Activated CD8-positive, alpha-beta memory T cell treated with anti-CD3 and anti-CD28 coated beads for 1 hour (primary cell): ENCODE results near the gene NKAIN4.

ENCODE experiments used
- DNase-seq, 2 donors: peaks; one replicate each; pipeline ENCODE4 v3.0.0-alpha.2; 2020; ENCODE audit warnings: low read depth in 1 of 2; ENCODE audit errors: extremely low read depth in 1 of 2

Gene NKAIN4

DNA sequence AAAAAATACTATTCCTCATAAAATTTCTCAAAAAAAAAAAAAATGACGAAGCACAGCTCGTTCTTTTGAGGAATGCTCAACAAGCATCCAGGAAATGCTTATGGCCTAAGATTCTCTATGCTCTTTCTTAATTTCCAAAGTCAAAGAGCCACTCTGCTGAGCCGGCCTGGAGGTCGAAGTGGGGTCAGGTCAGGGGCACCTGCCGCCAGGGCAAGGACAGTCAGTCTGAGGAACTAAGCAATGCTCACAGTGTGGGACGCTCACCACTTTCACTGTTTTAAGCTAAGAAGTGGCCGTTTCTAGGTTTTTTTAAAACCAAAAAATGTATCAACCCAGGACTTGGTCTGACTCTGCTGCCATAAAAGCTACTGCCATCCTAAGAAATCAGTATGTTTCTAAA, 55.7 kb downstream of the NKAIN4 start:
- no peak for DNase-seq

DNA sequence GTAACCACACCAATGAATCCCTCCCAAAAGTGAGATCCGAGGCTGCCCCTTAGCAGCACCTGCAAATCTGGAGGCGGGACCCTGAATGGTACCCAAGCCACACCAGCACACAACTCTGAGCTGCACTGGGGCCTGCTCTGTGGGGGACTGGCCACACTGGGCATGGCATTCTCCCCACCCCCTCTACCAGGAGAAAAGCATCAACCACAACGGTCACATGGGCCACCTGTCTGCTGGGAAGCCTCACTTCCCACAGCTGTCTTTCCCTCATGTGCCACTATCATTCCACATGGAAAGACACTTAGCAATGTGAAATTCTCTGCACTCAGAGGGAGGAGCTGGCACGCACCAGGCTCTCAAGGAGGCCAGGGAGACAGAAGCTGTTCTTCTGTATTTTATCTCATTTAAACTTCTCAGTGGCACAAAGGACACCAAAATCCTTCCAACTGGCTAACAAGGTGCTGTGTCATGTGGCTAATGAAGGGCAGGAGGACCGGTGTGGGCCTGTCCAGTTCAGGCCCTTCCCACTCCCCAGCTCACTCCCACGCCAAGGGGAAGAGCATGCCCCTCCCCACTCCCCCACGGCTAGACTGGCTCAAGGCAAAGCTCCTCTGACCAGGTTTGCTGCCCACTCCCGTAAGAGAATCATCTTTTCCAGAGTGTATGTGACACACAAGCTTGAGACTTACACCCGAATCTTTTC, 57.3 kb downstream of the NKAIN4 start:
- DNase-seq, result no peak

DNA sequence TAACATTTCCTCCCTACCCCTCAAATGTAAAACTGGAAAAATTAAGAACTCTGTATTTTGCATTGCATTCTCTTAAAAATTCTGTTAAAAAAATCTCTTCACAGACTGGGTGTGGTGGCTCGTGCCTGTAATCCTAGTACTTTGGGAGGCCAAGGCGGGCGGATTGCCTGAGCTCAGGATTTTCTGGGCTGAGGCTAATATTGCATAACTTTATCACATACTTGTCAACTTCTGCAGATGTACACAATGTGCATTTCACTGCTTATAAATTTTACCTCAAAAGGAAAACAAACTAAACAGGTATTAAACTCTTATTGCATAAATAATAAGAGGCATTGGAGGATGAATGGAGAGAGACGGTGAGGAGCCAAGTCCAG, 59.5 kb downstream of the NKAIN4 start:
- DNase-seq, result no peak

DNA sequence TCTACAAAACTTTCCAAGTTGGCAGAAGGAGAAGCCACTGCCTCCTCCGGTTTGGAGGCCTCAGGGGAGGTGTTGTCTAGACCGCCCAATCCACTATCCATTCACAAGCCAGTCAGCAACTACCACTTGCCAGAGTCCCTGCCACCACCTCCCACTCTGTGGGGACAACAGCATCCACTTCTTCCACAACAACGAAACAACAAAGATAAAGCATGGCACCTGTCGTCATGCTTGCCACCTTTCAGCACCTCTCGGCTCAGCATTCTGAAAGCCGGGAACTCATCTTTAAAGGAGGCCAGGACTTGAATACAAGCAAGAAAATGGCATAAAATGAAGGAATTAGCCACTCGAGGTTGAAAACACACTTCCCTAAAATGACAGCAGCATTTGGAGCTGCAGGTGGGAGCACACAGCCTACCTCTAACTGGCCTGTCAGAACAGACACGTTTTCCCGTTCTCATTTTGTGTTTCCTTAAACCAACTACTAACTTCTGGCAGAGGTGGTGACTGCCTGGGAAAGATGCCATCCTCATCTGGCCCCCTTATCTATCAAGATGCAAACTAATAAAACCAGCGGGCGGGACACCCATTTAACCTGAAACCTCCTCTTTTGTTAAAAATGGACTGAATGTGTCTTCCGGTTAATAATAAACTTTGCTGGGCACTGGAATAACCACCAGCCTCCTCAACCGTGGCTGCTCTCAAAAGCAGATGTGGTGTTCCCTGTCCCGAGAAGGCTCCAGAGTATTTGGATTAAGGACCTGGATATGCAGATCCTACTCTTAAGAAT, 60.1 kb downstream of the NKAIN4 start:
- no peak for DNase-seq

DNA sequence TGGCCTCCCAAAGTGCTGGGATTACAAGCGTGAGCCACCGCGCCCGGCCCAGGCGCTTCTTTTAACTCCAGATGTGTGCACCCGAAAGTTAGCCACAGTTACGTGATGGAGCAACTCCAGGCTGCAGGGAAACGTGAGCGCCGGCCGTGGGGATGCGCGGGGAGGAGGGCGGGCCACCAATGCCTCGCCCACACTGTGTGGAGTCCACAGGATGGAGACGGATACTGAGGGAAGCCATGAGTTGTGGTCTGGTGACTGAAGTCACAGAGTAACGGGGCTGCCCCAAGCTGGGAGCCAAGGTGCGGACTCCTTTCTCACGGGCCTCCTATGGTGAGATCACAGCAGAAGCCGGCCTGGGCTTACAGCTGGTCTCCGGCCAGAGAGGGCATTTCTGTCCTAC, 61.5 kb downstream of the NKAIN4 start:
- no peak for DNase-seq

DNA sequence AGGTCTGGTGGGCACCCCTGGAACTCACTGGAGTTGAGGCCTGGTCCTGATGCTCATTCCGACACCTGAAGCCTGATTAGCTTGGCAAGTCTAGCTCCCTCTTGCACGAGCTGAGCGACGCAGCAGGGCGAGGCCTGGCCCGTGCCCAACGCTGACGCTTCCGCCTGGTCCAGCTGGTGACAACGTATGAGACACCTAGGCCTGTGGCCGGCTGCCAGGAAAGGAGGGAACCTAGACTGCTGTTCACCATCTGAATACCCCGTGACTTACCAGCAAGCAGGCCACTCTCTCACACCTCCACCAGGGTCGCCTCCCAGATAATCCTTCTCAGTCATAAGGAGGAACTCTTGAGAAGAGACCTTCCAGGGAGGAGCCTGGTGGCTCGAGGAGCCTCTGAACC, 62.9 kb downstream of the NKAIN4 start:
- no peak for DNase-seq

DNA sequence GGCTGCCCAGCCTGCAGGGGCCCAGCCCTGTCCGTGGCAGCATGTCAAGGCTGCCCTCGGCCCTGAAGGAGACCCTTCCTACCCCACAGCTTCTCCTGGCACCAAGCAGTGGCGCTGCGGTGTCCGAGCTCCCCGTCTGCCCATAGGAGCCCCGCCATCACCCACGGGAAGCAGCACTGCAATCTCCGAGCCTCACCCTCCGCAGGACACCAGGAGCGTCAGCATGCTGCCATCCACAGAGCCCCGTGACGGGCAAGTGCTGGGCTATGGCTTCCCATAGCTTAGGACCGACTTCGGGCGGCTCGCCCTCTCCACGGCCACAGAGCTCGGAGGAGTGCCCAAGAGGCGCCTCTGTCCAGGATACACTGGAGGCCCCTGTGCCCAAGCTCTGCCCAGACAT, 63.4 kb downstream of the NKAIN4 start:
- no peak for DNase-seq
